ENCODE results near the gene GREM2. TPM values are rescaled to one million over a fixed set of nuclear protein-coding genes. Genes with fewer than 3 reads are reported as not detected.

Gene GREM2
- total RNA-seq, 1 donor from 2014 or later = 3.7 TPM

GRCh38 chr1:240611228-240611618 is 732 bp downstream of the GREM2 start:
- H3K36me3 Mint-ChIP-seq (ENCODE audit: unreplicated experiment) = no peaks in the 10 kb centered on the region
- peaks cover 45% of the 10 kb centered on the region for H3K4me1 Mint-ChIP-seq (ENCODE audit: low read depth, unreplicated experiment)
- DNase-seq = no peak
- H3K4me3 Mint-ChIP-seq (ENCODE audit: unreplicated experiment) = peak overlapping the region; percentile 85
- peak overlapping the region; percentile 56 for H3K27ac Mint-ChIP-seq (ENCODE audit: unreplicated experiment)
- peaks cover 1% of the 10 kb centered on the region for H3K27me3 Mint-ChIP-seq (ENCODE audit: unreplicated experiment)
- TF ChIP-seq CTCF (IDR thresholded peaks at IDR 0.05; ENCODE audit: partially characterized antibody, unreplicated experiment) = no peak
- H3K9me3 Mint-ChIP-seq (ENCODE audit: unreplicated experiment) = no peaks in the 10 kb centered on the region

- no peak for DNase-seq
- Mint-ChIP-seq H3K36me3 (ENCODE audit: unreplicated experiment) (no peaks in the 10 kb centered on the region), H3K9me3 (ENCODE audit: unreplicated experiment) (no peaks in the 10 kb centered on the region), H3K4me1 (ENCODE audit: low read depth, unreplicated experiment) (peaks cover 39% of the 10 kb centered on the region), H3K4me3 (ENCODE audit: unreplicated experiment) (peak overlapping the region; percentile 59), H3K27ac (ENCODE audit: unreplicated experiment) (no peak overlapping the region), H3K27me3 (ENCODE audit: unreplicated experiment) (peaks cover 1% of the 10 kb centered on the region)
- no peak for TF ChIP-seq CTCF (IDR thresholded peaks at IDR 0.05; ENCODE audit: partially characterized antibody, unreplicated experiment)
Observed at GRCh38 chr1:240610636-240611035, 1.3 kb downstream of the GREM2 start.

GRCh38 chr1:240609527-240610060 is 2.4 kb downstream of the GREM2 start:
- Mint-ChIP-seq H3K9me3 (ENCODE audit: unreplicated experiment) (no peaks in the 10 kb centered on the region), H3K27ac (ENCODE audit: unreplicated experiment) (no peak overlapping the region), H3K4me1 (ENCODE audit: low read depth, unreplicated experiment) (peaks cover 32% of the 10 kb centered on the region), H3K36me3 (ENCODE audit: unreplicated experiment) (no peaks in the 10 kb centered on the region), H3K27me3 (ENCODE audit: unreplicated experiment) (peaks cover 1% of the 10 kb centered on the region), H3K4me3 (ENCODE audit: unreplicated experiment) (peak overlapping the region; percentile 34)
- no peak for DNase-seq
- no peak for TF ChIP-seq CTCF (IDR thresholded peaks at IDR 0.05; ENCODE audit: partially characterized antibody, unreplicated experiment)

- Mint-ChIP-seq H3K9me3 (ENCODE audit: unreplicated experiment) (no peaks in the 10 kb centered on the region), H3K4me1 (ENCODE audit: low read depth, unreplicated experiment) (peaks cover 25% of the 10 kb centered on the region), H3K27ac (ENCODE audit: unreplicated experiment) (no peak overlapping the region), H3K36me3 (ENCODE audit: unreplicated experiment) (no peaks in the 10 kb centered on the region), H3K27me3 (ENCODE audit: unreplicated experiment) (peaks cover 1% of the 10 kb centered on the region), H3K4me3 (ENCODE audit: unreplicated experiment) (no peak overlapping the region)
- peak; percentile 32 for TF ChIP-seq CTCF (IDR thresholded peaks at IDR 0.05; ENCODE audit: partially characterized antibody, unreplicated experiment)
- DNase-seq = no peak
Observed at GRCh38 chr1:240608707-240609106, 3.2 kb downstream of the GREM2 start.

- Mint-ChIP-seq H3K4me3 (ENCODE audit: unreplicated experiment) (no peak overlapping the region), H3K9me3 (ENCODE audit: unreplicated experiment) (no peaks in the 10 kb centered on the region), H3K27ac (ENCODE audit: unreplicated experiment) (no peak overlapping the region), H3K36me3 (ENCODE audit: unreplicated experiment) (no peaks in the 10 kb centered on the region), H3K4me1 (ENCODE audit: low read depth, unreplicated experiment) (peaks cover 8% of the 10 kb centered on the region), H3K27me3 (ENCODE audit: unreplicated experiment) (peaks cover 4% of the 10 kb centered on the region)
- no peak for TF ChIP-seq CTCF (IDR thresholded peaks at IDR 0.05; ENCODE audit: partially characterized antibody, unreplicated experiment)
- DNase-seq = no peak
Observed at GRCh38 chr1:240607006-240607405, 4.9 kb downstream of the GREM2 start.

Measured in glutamatergic neuron (in vitro differentiated cells).